H1 (cell line): ENCODE data around the gene OR4S1. TPM values are rescaled to one million over a fixed set of nuclear protein-coding genes. Genes with fewer than 3 reads are reported as not detected.

Experiments
- CTCF ChIA-PET: fragments of 300-600 bp; sonication (Branson Sonifier 250); formaldehyde crosslinking; loops from one replicate; lab custom pipeline; 2021; ENCODE audit not compliant: partially characterized antibody; lab: Charles Lee
- POLR2A ChIA-PET: fragments of 300-600 bp; sonication (Branson Sonifier 250); formaldehyde crosslinking; loops from one replicate; lab custom pipeline; 2021; ENCODE audit warnings: inconsistent platforms; ENCODE audit not compliant: partially characterized antibody; lab: Charles Lee
- DNase-seq, 2 experiments: peaks; one replicate each; pipeline versions ENCODE4 v3.0.0 to v3.0.0-alpha.2; 2010 to 2022; ENCODE audit warnings: low spot score in 2 of 2, low read depth in 1 of 2, mixed read lengths in 1 of 2
- FAIRE-seq: peaks from 2 replicates; lab custom pipeline; 2011; peaks lifted over from hg19 to GRCh38; lab: Jason Lieb, UNC
- H2AFZ ChIP-seq: 2 replicates; pipeline ENCODE4 v1.8.1; 2012; ENCODE audit warnings: low read length, inconsistent platforms
- H2AK5ac ChIP-seq: 2 replicates; pipeline ENCODE4 v1.6.1; 2013; ENCODE audit warnings: low read depth, low read length
- H2BK120ac ChIP-seq: replicated peaks from 2 replicates; pipeline ENCODE3; 2013; ENCODE audit warnings: low read depth, low read length, inconsistent platforms
- H2BK12ac ChIP-seq: 2 replicates; pipeline ENCODE4 v1.6.1; 2013; ENCODE audit warnings: low read depth, low read length
- H2BK15ac ChIP-seq: 2 replicates; pipeline ENCODE4 v1.6.1; 2013; ENCODE audit warnings: low read length
- H2BK20ac ChIP-seq: 2 replicates; pipeline ENCODE4 v1.6.1; 2013; ENCODE audit warnings: low read length
- H2BK5ac ChIP-seq: 2 replicates; pipeline ENCODE4 v1.6.1; 2013; ENCODE audit warnings: low read depth, low read length
- H3K14ac ChIP-seq: 2 replicates; pipeline ENCODE4 v1.6.1; 2013; ENCODE audit warnings: inconsistent platforms; ENCODE audit not compliant: insufficient read length
- H3K18ac ChIP-seq: 2 replicates; pipeline ENCODE4 v1.6.1; 2013; ENCODE audit warnings: low read length; ENCODE audit errors: extremely low read depth
- H3K23ac ChIP-seq: 2 replicates; pipeline ENCODE4 v1.6.1; 2013; ENCODE audit warnings: inconsistent platforms; ENCODE audit not compliant: insufficient read length
- H3K23me2 ChIP-seq: 2 replicates; pipeline ENCODE4 v1.6.1; 2013; ENCODE audit warnings: low read depth, low read length
- H3K27ac ChIP-seq: 2 replicates; pipeline ENCODE4 v1.6.1; 2011; ENCODE audit warnings: low read depth, low read length, inconsistent platforms
- H3K27me3 ChIP-seq, 4 experiments: replicated peaks in 1 of 4; 1 replicate in 1 of 4; 2 replicates in 3 of 4; pipeline versions ENCODE4 v1.6.1 to v1.8.1; 2011 to 2013; ENCODE audit warnings: low read length in 3 of 4, mild to moderate bottlenecking in 3 of 4, inconsistent platforms in 2 of 4, mixed read lengths in 2 of 4, moderate library complexity in 1 of 4; ENCODE audit not compliant: control insufficient read depth in 3 of 4, insufficient read depth in 3 of 4; ENCODE audit errors: extremely low read depth in 1 of 4
- H3K36me3 ChIP-seq, 4 experiments: 2 replicates each; pipeline versions ENCODE4 v1.6.1 to v1.8.1; 2011 to 2013; ENCODE audit warnings: mild to moderate bottlenecking in 4 of 4, low read length in 3 of 4, moderate library complexity in 2 of 4, control low read depth in 1 of 4, inconsistent platforms in 1 of 4; ENCODE audit not compliant: insufficient read depth in 4 of 4, control insufficient read depth in 2 of 4
- H3K4ac ChIP-seq: replicated peaks from 2 replicates; pipeline ENCODE3; 2013; ENCODE audit warnings: low read length, low read depth, mixed read lengths, inconsistent platforms; ENCODE audit not compliant: insufficient read length
- H3K4me1 ChIP-seq, 4 experiments: replicated peaks in 1 of 4; 1 replicate in 1 of 4; 2 replicates in 3 of 4; pipeline versions ENCODE4 v1.6.1 to v1.8.1; 2011 to 2013; ENCODE audit warnings: low read length in 3 of 4, inconsistent platforms in 2 of 4, mixed read lengths in 1 of 4; ENCODE audit not compliant: insufficient read depth in 4 of 4, control insufficient read depth in 3 of 4
- H3K4me2 ChIP-seq, 2 experiments: 2 replicates each; pipeline versions ENCODE4 v1.6.1 to v1.8.1; 2011 to 2013; ENCODE audit warnings: low read depth in 2 of 2, low read length in 2 of 2, control low read depth in 1 of 2, inconsistent platforms in 1 of 2, mild to moderate bottlenecking in 1 of 2; ENCODE audit not compliant: insufficient read depth in 1 of 2
- H3K4me3 ChIP-seq, 4 experiments: fragments of 200-600, 300-600 bp in 1 of 4; sonication (generic), shearing (Covaris generic), sonication (Bioruptor Twin) in 1 of 4; 2 replicates each; pipeline versions ENCODE4 v1.5.1 to v1.8.1; 2011 to 2016; ENCODE audit warnings: low read length in 4 of 4, low read depth in 3 of 4, control low read depth in 2 of 4, inconsistent platforms in 2 of 4, mild to moderate bottlenecking in 2 of 4, mixed read lengths in 1 of 4, moderate library complexity in 1 of 4; ENCODE audit not compliant: insufficient read depth in 2 of 4; ENCODE audit errors: extremely low read depth in 1 of 4
- H3K56ac ChIP-seq: replicated peaks from 2 replicates; pipeline ENCODE3; 2013; ENCODE audit warnings: low read depth, mild to moderate bottlenecking, mixed read lengths, low read length, inconsistent platforms; ENCODE audit not compliant: insufficient read length
- H3K79me1 ChIP-seq: 2 replicates; pipeline ENCODE4 v1.6.1; 2013; ENCODE audit warnings: low read depth, low read length, control low read depth
- H3K79me2 ChIP-seq, 2 experiments: 2 replicates each; pipeline versions ENCODE4 v1.6.1 to v1.8.1; 2012 to 2013; ENCODE audit warnings: low read length in 2 of 2, mild to moderate bottlenecking in 2 of 2, inconsistent platforms in 1 of 2; ENCODE audit not compliant: insufficient read depth in 2 of 2, control insufficient read depth in 1 of 2
- H3K9ac ChIP-seq, 4 experiments: replicated peaks in 1 of 4; 1 replicate in 1 of 4; 2 replicates in 3 of 4; pipeline versions ENCODE4 v1.6.1 to v1.8.1; 2011 to 2013; ENCODE audit warnings: low read depth in 3 of 4, low read length in 3 of 4, control low read depth in 2 of 4, mild to moderate bottlenecking in 2 of 4, moderate library complexity in 2 of 4, inconsistent platforms in 1 of 4; ENCODE audit errors: extremely low read depth in 1 of 4
- H3K9me3 ChIP-seq, 2 experiments: 2 replicates each; pipeline versions ENCODE4 v1.6.1 to v1.8.1; 2012 to 2013; ENCODE audit warnings: mild to moderate bottlenecking in 2 of 2, moderate library complexity in 2 of 2, control low read depth in 1 of 2, inconsistent platforms in 1 of 2, low read depth in 1 of 2, low read length in 1 of 2, mixed read lengths in 1 of 2; ENCODE audit not compliant: insufficient read depth in 2 of 2
- H4K20me1 ChIP-seq, 2 experiments: replicated peaks in 1 of 2; 2 replicates each; pipeline versions ENCODE3 to v1.8.1; 2011 to 2013; ENCODE audit warnings: inconsistent platforms in 2 of 2, low read length in 2 of 2, mild to moderate bottlenecking in 1 of 2; ENCODE audit not compliant: insufficient read depth in 2 of 2, control insufficient read depth in 1 of 2
- H4K5ac ChIP-seq: 2 replicates; pipeline ENCODE4 v1.6.1; 2013; ENCODE audit warnings: low read length, low read depth, mixed read lengths, inconsistent platforms; ENCODE audit not compliant: insufficient read length
- H4K8ac ChIP-seq: 2 replicates; pipeline ENCODE4 v1.8.0; 2013; ENCODE audit warnings: mild to moderate bottlenecking, moderate library complexity, low read length, inconsistent platforms; ENCODE audit not compliant: insufficient read depth; ENCODE audit errors: extremely low read depth
- H4K91ac ChIP-seq: replicated peaks from 2 replicates; pipeline ENCODE3; 2013; ENCODE audit warnings: low read length, mixed read lengths, inconsistent platforms; ENCODE audit not compliant: insufficient read length
- ATF3 ChIP-seq: IDR thresholded peaks from 2 replicates; pipeline ENCODE4 v1.6.1; 2011; ENCODE audit warnings: low read depth, mild to moderate bottlenecking, low read length; ENCODE audit not compliant: insufficient read depth
- FOSL1 ChIP-seq: IDR thresholded peaks from 2 replicates; pipeline ENCODE4 v1.6.1; 2011; ENCODE audit warnings: mild to moderate bottlenecking, low read depth, low read length, moderate library complexity; ENCODE audit not compliant: insufficient read depth
- NANOG ChIP-seq: IDR thresholded peaks from 2 replicates; pipeline ENCODE4 v1.6.1; 2011; ENCODE audit warnings: low read length, low read depth, mild to moderate bottlenecking, inconsistent platforms; ENCODE audit not compliant: insufficient read depth, poor library complexity, severe bottlenecking
- RFX5 ChIP-seq: IDR thresholded peaks from 2 replicates; pipeline ENCODE4 v1.6.1; 2011; ENCODE audit warnings: low read depth, low read length, improper control_type of control experiment, borderline replicate concordance
- TCF12 ChIP-seq: IDR thresholded peaks from 2 replicates; pipeline ENCODE4 v1.6.1; 2011; ENCODE audit warnings: low read depth, mild to moderate bottlenecking, low read length
- WGBS, 2 experiments: shearing (Covaris generic) in 1 of 2; methylation state at CpG; one replicate each; pipeline versions ENCODE4 v1.1.6 to v1.1.7; 2013 to 2015; ENCODE audit warnings: low lambda C conversion rate in 2 of 2, mixed read lengths in 2 of 2, inconsistent platforms in 1 of 2, low coverage in 1 of 2, missing lambda C conversion rate in 1 of 2; ENCODE audit not compliant: insufficient replicate concordance in 2 of 2, insufficient coverage in 1 of 2, insufficient read length in 1 of 2; ENCODE audit errors: extremely low coverage in 1 of 2, missing lambda C conversion rate in 1 of 2; 5-methylcytosine and 5-hydroxymethylcytosine counted together
- polyA plus RNA-seq, 7 experiments: library from polyadenylated mRNA; depleted of rRNA in 3 of 7; stranded (reverse) in 5 of 7; unstranded in 2 of 7; fragments of >200 nt in 5 of 7; fragments of 200-250 nt in 2 of 7; gene quantifications; 1 replicate in 5 of 7; 2 replicates in 1 of 7; 4 replicates in 1 of 7; pipeline versions ENCODE4 v1.2.1 to v1.2.3, GENCODE V29; 2011 to 2013; ENCODE audit warnings: missing spikeins in 2 of 7, mixed read lengths in 2 of 7
- total RNA-seq: library from RNA; stranded (reverse); fragmentation: NEBNext Ultra II Directional; extraction: Animal tissue kit (Norgen Biotek cat#: 25700); gene quantifications from 2 replicates; pipeline ENCODE4 v1.2.1, GENCODE V29; 2021

Gene OR4S1
- total and polyA plus RNA-seq, 2 of the 8 experiments (the other 6 are each of a cell fraction or from before 2014, with no cell fraction given), result not detected

- H3K4me3 ChIP-seq, result no peak within 1 kb of the TSS
- ChIA-PET CTCF (no interaction called here), POLR2A (no interaction called here)
- H4K8ac ChIP-seq, result no peak within 1 kb of the TSS
- 40% methylated on average over 3 of the region's 3 CpGs; no CpG with 5 or more reads in 1 of the 2 experiments for WGBS, 2 experiments
- H4K5ac ChIP-seq, result no peak within 1 kb of the TSS
- no peak within 1 kb of the TSS for H3K4me2 ChIP-seq
- H3K36me3 ChIP-seq, result no peaks in the 10 kb centered on the region; a peak in 1 of 8 replicates
- FAIRE-seq (no peak), DNase-seq (no peak)
- no peak within 1 kb of the TSS for H4K91ac ChIP-seq
- no peak within 1 kb of the TSS for H2AK5ac ChIP-seq
- H3K18ac ChIP-seq, result no peak within 1 kb of the TSS
- H4K20me1 ChIP-seq, result no peaks in the 10 kb centered on the region
- peaks cover 0 to 1% (median 0%) of the 10 kb centered on the region in 4 experiments; a peak in 1 of 7 replicates for H3K27me3 ChIP-seq
- H3K27ac ChIP-seq, result no peak within 1 kb of the TSS
- H3K79me2 ChIP-seq, result no peaks in the 10 kb centered on the region
- H2BK12ac ChIP-seq, result no peak within 1 kb of the TSS
- no peak within 1 kb of the TSS for H2AFZ ChIP-seq
- no peaks in the 10 kb centered on the region for H3K4me1 ChIP-seq
- no peaks in the 10 kb centered on the region for H3K79me1 ChIP-seq
- no peak within 1 kb of the TSS for H2BK15ac ChIP-seq
- H3K9me3 ChIP-seq, result peaks cover 55 to 68% of the 10 kb centered on the region in 2 experiments
- no peak within 1 kb of the TSS for H2BK5ac ChIP-seq
- no peak within 1 kb of the TSS for H3K4ac ChIP-seq
- no peak within 1 kb of the TSS for H2BK120ac ChIP-seq
- H3K23me2 ChIP-seq, result no peaks in the 10 kb centered on the region; the same call in 1 of the 2 replicates
- H3K9ac ChIP-seq, result no peak within 1 kb of the TSS
- H3K14ac ChIP-seq, result no peak within 1 kb of the TSS
- H2BK20ac ChIP-seq, result no peak within 1 kb of the TSS
- H3K23ac ChIP-seq, result no peak within 1 kb of the TSS
- no peak within 1 kb of the TSS for H3K56ac ChIP-seq
- TF ChIP-seq TCF12, result no peak
- TF ChIP-seq FOSL1, result no peak
- TF ChIP-seq ATF3, result no peak
- TF ChIP-seq NANOG, result no peak
- TF ChIP-seq RFX5, result no peak
Observed at GRCh38 chr11:48263423-48263911, 42.6 kb upstream of the OR4S1 start, which contains the start of gene OR4X1. Gene OR4X1, plus strand, starts transcription at chr11:48263861. Its CDS starts 0 bp downstream, at chr11:48263861.
